Measurements from ENCODE around the gene TRAK1. TPM values are rescaled to one million over a fixed set of nuclear protein-coding genes. Genes with fewer than 3 reads are reported as not detected.
"Not testable (repeated sequence)": the region's sequence is repeated elsewhere in the genome, so short reads cannot be mapped to it uniquely, and the experiment has no call there.

The TRAK1 gene, protein sequence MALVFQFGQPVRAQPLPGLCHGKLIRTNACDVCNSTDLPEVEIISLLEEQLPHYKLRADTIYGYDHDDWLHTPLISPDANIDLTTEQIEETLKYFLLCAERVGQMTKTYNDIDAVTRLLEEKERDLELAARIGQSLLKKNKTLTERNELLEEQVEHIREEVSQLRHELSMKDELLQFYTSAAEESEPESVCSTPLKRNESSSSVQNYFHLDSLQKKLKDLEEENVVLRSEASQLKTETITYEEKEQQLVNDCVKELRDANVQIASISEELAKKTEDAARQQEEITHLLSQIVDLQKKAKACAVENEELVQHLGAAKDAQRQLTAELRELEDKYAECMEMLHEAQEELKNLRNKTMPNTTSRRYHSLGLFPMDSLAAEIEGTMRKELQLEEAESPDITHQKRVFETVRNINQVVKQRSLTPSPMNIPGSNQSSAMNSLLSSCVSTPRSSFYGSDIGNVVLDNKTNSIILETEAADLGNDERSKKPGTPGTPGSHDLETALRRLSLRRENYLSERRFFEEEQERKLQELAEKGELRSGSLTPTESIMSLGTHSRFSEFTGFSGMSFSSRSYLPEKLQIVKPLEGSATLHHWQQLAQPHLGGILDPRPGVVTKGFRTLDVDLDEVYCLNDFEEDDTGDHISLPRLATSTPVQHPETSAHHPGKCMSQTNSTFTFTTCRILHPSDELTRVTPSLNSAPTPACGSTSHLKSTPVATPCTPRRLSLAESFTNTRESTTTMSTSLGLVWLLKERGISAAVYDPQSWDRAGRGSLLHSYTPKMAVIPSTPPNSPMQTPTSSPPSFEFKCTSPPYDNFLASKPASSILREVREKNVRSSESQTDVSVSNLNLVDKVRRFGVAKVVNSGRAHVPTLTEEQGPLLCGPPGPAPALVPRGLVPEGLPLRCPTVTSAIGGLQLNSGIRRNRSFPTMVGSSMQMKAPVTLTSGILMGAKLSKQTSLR
- 7.1 and 7.4 TPM in 2 replicates for total RNA-seq (2014; rRNA removed; shearing (Covaris generic))

- DNase-seq (ENCODE audit: low read depth) = peak; percentile 14
These were observed at the start of gene TRAK1 for GRCh38 chr3:42090973-42091731. TSS of gene TRAK1 (plus strand) at chr3:42091357. CDS start at chr3:42091470, 113 bp downstream.

DNA sequence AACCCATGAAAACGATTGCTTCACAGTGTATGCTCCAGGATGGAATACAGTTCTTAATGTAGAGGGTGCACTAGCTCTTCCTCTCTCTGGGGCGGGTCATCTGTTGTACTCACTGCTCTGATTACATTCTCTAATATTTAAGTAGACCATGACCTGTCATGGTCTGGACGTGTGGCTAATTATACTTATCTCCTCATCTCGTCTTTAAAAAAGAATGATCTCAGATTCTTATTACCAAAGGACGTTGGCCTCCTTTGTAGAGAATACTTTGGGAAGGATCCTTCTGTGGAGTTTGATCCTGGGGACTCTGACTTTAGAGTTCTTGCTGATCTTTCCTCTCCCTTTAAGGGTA is 48.4 kb upstream of the TRAK1 start:
- DNase-seq (ENCODE audit: low read depth) = no peak

DNA sequence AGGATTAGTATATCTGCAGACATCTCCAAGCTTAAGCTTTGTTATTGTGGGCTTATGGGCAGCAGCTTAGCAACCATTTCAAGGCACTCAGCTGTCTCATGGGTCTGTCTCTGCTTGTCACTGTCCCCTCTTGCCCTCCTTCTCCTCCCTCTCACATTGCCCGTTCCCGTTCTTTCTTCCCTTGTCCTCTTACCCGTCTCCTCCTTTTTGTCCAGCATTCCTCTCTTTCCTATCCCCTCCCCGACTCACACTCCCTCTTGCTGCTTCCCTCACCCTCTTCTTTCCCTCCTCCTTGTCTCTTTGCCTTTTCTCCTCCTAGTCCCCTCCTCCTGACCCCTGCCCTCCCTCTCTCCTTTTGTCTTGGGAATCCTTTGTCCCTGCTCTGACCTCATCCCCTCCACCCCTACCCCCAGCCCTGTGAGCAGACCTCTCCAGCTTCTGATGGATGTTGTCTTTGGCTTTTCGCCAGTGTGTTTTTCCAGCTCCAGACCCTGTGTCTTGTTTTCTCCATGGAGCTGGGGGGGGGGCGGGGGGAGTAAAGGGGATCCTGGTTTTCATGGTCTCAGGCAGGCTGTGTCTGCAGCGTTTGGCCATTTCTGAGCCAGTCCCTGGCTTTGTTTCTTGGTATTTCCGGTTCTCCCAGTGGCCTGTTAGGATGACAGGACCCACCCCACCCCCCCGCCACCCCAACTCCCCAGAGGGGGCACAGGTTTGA is 47.9 kb upstream of the TRAK1 start:
- peak; percentile 79 for DNase-seq (ENCODE audit: low read depth)

GRCh38 chr3:42045708-42046243 is 45.4 kb upstream of the TRAK1 start:
- no peak for DNase-seq (ENCODE audit: low read depth)

DNA sequence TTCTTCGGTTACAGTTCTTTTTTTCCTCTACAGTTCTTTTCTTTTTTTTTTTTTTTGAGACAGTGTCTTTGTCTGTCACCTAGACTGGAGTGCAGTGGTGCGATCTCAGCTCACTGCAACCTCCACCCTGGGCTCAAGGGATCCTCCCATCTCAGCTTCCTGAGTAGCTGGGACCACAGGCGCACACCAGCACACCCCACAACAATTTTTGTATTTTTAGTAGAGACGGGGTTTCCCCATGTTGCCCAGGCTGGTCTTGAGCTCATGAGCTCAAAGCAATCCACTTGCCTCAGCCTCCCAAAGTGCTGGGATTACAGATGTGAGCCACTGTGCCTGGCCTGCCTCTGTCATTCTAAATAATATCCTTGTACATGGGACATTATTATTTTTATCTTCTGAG is 42.6 kb upstream of the TRAK1 start:
- DNase-seq (ENCODE audit: low read depth) = not testable (repeated sequence)

GRCh38 chr3:42050126-42050525 is 41.0 kb upstream of the TRAK1 start:
- DNase-seq (ENCODE audit: low read depth) = no peak

DNA sequence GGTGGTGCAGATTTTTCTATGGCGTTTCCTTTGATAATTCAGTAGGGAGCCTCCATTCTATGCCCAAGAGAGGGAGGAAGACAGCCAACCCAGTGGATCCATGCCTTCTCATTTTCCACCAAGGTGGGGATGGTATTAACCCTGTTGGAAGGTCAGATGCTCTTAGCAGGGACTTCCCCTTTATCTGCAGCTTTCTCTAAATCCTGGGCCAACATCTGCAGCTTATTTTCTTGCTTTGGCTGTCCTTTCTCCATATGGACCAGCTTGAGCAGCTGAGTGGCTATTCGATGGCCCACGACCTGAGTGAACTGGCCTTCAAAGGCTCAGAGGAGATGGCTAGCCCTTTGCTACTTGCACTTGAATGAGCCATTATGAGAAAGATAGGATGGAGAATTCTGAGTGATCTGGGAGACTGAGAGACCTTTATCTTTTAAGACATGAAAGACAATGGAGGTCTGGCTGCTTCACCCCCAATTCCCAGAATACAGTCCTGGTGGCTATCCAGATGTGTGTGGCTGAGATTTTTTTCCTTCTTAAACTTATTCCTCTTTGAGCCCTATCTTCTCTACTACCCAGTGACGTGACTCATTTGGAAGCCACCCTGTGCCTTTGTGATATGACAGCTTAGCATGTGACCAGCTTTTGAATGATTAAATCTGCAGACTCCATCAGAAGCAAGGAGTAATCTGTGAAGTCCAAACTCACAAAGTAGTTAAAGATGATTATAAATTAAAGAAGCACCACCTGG is 39.6 kb upstream of the TRAK1 start:
- DNase-seq (ENCODE audit: low read depth) = no peak

DNA sequence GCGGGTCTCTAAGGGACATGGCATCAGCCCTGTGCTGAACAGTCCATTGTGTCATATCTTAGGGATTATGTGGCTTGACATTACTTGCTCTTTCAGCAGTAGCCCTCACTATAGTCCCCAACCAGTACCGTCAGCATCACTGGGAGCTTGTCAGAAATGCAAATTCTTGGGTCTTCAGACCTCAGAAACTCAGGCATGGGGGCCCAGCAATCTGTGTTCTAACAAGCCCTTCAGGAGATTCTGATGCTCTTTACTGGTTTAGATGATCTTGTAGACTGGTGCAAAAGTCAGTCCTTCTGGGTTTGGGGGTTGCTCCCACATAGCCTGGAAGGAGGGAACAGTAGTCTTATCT is 39.0 kb upstream of the TRAK1 start:
- DNase-seq (ENCODE audit: low read depth) = no peak

DNA sequence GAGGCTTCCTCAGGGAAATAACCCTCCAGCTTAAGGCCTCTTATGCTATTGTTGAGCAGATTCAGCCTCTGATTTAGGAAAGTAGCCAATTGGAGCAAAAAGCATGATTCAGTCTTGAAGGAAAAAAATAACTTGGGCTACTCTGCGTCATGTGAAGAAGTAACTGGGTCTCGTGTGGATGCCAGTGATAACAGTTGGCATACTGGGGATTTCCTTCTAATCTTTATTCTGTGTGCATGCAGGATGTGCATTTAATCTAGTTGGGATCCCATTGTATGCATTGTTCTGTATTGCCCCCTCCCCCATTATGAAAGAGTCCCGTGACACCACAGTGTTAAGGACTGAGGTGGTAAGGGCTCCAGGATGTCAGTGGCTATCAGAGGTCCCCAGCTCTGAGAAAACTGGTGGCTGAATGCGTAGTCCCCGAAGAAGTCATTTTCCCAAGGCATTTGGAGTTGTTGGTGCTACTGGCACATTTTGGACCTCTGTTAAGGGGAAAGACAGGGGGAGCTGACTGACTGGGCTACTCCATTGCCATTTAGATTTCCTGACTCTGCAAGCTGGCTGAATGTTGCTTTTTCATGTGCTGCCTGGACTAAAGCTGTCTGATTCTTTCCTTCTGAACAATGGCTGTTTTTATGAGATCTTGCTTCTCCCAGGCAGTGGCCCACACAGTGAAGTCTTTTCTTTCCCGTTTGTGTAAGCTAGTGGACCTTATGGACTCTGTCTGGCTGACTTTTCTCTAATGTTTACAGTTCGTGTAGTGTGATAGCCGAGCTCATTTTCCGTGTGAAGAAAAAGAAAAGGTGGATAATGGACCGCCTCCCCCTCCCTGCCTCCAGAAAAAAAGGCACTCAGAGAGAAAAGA is 38.4 kb upstream of the TRAK1 start:
- peak; percentile 39 for DNase-seq (ENCODE audit: low read depth)

DNA sequence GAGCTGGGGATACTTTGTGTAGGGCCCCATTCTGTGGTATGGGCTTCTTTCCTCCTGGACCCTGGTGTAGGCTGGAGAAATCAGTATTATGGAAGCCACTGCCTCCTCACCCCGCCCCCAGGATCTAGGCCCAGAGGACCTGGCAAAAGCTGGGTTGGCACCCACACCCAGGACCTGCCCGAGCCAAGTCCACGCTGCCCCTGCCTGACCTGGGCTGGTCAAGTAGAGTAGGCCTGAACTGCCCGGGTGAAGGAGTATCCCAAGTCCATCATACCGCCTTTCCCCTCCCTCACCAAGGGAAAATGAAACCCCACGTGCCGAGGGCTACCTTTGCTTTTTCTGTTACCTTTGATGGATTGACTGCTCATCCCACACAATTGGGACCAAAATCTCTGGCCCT is 37.7 kb upstream of the TRAK1 start:
- DNase-seq (ENCODE audit: low read depth) = no peak

- DNase-seq (ENCODE audit: low read depth) = no peak
These were observed 35.9 kb upstream of the TRAK1 start for GRCh38 chr3:42055291-42055690.

GRCh38 chr3:42056840-42057239 is 34.3 kb upstream of the TRAK1 start:
- DNase-seq (ENCODE audit: low read depth) = no peak

GRCh38 chr3:42057561-42058211 is 33.5 kb upstream of the TRAK1 start:
- DNase-seq (ENCODE audit: low read depth) = no peak

DNA sequence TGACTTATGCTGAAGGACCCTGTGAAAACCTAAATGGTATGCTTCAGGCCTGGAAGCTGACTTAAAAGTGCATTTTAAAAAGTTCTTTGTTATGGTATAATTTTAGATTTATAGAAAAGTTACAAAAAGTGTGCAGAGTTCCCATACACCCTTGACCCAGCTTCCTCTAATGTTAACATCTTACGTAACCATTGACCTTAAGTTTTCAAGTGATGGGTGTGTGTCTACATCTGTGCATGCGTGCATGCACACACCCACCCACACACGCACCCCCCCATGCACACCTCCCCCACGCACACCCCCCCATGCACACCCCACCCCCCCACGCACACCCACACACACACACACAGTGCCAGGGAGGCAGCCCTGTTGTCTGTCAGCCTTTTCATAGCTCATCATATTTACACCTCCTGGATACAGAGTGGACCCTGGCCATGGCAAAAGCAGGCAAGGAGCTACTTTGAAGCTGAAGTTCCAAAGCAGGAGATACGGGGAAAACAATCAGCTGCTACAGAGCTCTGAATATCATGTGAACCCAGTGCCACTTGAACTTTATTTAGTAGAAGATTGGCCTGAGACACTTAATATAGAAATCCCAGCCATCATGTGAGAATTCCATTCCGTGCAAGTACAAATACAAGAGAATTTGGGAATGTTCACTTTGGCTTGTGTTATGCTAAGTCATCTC is 30.0 kb upstream of the TRAK1 start:
- no peak for DNase-seq (ENCODE audit: low read depth)

DNA sequence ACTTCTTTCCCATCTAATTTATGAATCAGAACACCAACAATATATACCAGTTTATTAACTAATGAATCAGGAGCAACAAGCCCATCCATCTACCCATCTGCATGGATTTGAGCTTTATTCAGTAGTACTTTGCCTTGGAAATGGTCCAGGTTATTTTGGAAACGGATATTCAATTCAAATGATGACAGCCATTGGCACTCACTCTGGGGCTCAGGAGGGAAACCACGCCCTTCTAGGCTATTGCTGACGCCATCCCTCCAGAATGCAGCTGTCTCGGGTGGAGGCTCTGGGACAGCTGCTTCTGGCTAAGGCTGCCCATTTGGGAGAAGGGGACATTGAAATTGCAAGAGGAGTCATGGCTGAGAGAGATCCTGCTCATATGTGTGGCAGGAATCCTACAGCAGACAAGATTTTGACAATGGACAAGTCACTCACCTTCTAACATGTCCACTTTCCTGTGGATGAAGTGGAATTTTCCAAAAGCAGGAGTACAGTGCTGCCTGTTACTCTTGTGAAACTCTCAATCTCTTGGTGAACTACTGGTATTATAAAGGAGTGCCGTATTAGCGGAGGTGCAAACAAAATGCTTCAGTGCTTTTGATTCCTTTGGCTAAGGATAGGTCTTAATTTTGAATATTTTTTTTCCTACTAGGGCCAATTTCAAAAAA is 29.3 kb upstream of the TRAK1 start:
- peak; percentile 90 for DNase-seq (ENCODE audit: low read depth)

- no peak for DNase-seq (ENCODE audit: low read depth)
These were observed 28.7 kb upstream of the TRAK1 start for GRCh38 chr3:42062464-42062863.

DNA sequence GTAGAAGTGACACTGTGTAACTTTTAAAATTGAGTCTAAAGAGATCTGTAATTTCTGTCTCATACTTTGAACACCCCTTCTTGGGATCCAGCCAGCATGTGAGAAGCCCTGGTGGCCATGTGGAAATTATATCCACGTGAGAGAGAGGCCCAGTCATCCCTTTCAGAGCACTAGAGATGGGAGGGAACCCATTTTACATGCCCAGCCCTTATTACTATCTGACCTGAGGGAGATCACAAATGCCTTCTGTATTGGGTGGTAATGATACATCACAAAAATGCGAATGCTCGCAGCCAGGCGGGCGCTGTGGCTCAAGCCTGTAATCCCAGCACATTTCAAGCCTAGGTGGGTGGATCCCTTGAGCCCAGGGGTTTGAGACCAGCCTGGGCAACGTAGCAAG is 27.3 kb upstream of the TRAK1 start:
- peak; percentile 72 for DNase-seq (ENCODE audit: low read depth)
